ENCODE measurements around the gene CRYBG3.
"Not testable (repeated sequence)": the region's sequence is repeated elsewhere in the genome, so short reads cannot be mapped to it uniquely, and the experiment has no call there.

The CRYBG3 gene

DNA sequence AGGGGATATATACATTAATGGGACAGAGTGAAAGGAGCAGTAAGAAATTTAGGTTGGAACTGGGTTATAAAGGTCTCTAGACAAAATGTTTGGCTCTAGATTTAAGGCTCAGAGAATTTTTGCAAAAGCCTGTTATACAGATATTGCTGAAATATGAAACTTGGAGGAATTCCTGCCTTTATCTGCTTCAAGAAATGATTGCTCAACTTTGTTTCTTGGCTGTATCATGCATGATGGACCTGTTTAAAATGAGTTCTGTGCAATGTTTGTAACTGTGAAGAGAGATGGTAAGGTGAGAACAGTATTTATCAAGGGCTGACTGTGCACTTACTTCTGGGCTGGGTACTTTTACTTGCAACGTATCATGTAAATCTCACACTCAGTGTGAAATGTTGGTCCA lies 3.3 kb downstream of the CRYBG3 start:
- Mint-ChIP-seq H3K4me3 (no peak overlapping the region), H3K36me3 (no peaks in the 10 kb centered on the region), H3K27me3 (peaks cover 27% of the 10 kb centered on the region), H3K27ac (no peak overlapping the region), H3K4me1 (peaks cover 23% of the 10 kb centered on the region), H3K9me3 (no peaks in the 10 kb centered on the region)
- no peak for ATAC-seq

DNA sequence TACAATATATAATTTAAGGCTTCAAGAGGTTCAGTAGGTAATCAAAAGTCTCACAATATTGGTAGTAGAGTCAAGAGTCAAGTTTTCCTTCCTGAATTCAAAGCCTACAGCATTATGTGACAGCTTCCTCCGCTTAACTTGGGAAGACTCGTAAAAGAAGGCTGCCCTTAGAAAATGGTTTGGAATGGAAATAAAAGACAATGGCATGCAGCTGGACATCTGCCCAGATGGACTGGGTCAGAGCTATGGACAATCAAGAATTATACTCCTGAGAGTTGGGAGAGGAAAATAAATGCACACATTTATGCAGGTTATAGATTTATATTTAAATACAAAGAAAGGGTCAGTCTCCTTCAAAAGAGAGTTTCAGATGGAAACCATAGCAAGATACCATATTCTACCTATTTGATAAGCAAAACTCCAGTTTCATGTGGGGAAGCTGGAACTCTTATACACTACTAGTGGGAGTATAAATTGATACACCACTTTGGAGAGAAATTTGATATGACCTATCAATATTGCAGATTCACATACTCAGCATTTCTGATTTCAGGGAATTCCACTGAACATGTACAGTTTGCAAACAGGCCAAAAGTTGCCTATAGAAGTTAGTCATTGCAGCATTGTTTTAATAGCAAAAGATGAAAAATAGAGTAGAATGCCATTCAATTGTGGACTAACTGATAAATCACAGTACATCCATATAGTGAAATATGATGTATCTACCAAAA lies 6.1 kb downstream of the CRYBG3 start:
- ATAC-seq: no peak
- peaks cover 2% of the 10 kb centered on the region for H3K9me3 Mint-ChIP-seq
- H3K4me1 Mint-ChIP-seq: peaks cover 10% of the 10 kb centered on the region
- H3K27ac Mint-ChIP-seq: no peak overlapping the region
- peaks cover 7% of the 10 kb centered on the region for H3K27me3 Mint-ChIP-seq
- H3K4me3 Mint-ChIP-seq: no peak overlapping the region
- peaks cover 7% of the 10 kb centered on the region for H3K36me3 Mint-ChIP-seq

- no peak overlapping the region for H3K27ac Mint-ChIP-seq
- H3K4me1 Mint-ChIP-seq: no peaks in the 10 kb centered on the region
- peaks cover 9% of the 10 kb centered on the region for H3K36me3 Mint-ChIP-seq
These were observed 7.4 kb downstream of the CRYBG3 start for GRCh38 chr3:97829198-97829597.

DNA sequence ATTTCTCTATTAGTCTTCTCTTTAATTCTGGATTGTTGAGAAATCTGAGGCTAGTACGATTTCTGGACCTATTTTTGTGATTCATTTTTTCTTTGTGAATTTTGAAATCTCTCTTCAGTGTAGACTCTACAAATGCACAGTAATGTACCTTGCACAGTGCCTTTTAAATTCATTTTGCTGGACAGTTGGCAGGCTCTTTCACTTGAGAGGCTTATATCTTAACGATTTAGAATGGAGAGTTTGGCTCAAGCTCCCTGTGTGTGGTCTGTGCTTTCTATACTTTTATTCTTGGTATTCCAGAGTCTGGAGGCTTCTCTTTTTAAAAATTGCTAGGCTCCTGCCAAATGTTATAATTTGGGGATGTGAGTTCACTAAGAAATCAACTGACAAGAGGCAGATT lies 8.8 kb downstream of the CRYBG3 start:
- H3K27me3 Mint-ChIP-seq: no peaks in the 10 kb centered on the region
- peaks cover 9% of the 10 kb centered on the region for H3K36me3 Mint-ChIP-seq

More at GRCh38 chr3:97829198-97829597, 7.4 kb downstream of the CRYBG3 start:
- no peak overlapping the region for H3K4me3 Mint-ChIP-seq
- H3K27me3 Mint-ChIP-seq: no peaks in the 10 kb centered on the region
- peaks cover 6% of the 10 kb centered on the region for H3K9me3 Mint-ChIP-seq
- ATAC-seq: no peak

DNA sequence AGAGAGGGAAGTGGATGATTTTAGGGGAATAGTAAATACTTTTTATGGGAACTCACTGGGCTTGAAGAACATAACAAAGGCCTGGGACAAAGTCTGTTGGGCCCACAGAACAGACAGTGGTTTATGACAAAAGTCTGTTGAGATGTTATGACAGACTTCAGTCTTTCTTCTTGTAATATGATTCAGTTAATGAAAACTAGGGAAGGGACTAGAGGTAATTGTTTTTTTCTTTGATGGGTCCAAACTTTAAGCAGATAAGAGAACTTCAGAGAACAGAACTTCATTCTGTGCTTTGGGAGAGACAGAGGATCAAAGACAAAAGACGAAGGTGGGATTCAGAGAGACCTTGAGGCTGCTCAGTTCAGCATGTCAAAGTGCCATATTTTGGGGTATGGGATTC lies 9.3 kb downstream of the CRYBG3 start:
- H3K4me3 Mint-ChIP-seq: no peak overlapping the region
- no peak overlapping the region for H3K27ac Mint-ChIP-seq
- H3K9me3 Mint-ChIP-seq: peaks cover 6% of the 10 kb centered on the region
- H3K27me3 Mint-ChIP-seq: no peaks in the 10 kb centered on the region
- H3K4me1 Mint-ChIP-seq: no peaks in the 10 kb centered on the region
- no peak for ATAC-seq
- H3K36me3 Mint-ChIP-seq: peaks cover 9% of the 10 kb centered on the region

More for the DNA sequence above, 8.8 kb downstream of the CRYBG3 start:
- no peak for ATAC-seq
- Mint-ChIP-seq H3K4me3 (no peak overlapping the region), H3K27ac (no peak overlapping the region), H3K9me3 (peaks cover 6% of the 10 kb centered on the region), H3K4me1 (no peaks in the 10 kb centered on the region)

- H3K4me1 Mint-ChIP-seq, ATAC-seq, H3K36me3 Mint-ChIP-seq, H3K4me3 Mint-ChIP-seq, H3K27ac Mint-ChIP-seq, H3K9me3 Mint-ChIP-seq, H3K27me3 Mint-ChIP-seq: not testable (repeated sequence)
These were observed 11.4 kb downstream of the CRYBG3 start for GRCh38 chr3:97833184-97833583.

GRCh38 chr3:97835761-97836160 lies 13.9 kb downstream of the CRYBG3 start:
- peaks cover 9% of the 10 kb centered on the region for H3K36me3 Mint-ChIP-seq
- peaks cover 6% of the 10 kb centered on the region for H3K9me3 Mint-ChIP-seq
- no peak overlapping the region for H3K4me3 Mint-ChIP-seq
- no peaks in the 10 kb centered on the region for H3K27me3 Mint-ChIP-seq
- ATAC-seq: no peak
- H3K27ac Mint-ChIP-seq: no peak overlapping the region
- no peaks in the 10 kb centered on the region for H3K4me1 Mint-ChIP-seq

DNA sequence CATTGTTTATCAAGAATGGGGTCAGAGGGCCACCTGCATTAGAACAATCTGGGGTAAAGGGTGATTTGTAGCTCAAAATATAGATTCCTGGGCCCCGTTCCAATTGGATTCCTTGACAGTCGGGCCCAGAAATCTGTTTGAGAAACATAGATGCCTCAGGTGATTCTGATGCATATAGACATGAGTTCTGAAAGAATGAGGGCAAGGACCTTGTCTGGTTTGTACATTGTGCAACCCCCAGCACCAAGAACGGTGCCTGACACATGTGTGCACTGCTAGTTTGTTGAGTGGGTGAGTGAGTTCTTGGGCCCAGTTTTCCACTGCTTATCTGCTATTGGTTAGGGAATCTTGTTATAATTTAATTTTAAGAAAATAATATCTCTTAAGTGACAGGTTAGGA lies 16.6 kb downstream of the CRYBG3 start:
- Mint-ChIP-seq H3K4me3 (no peak overlapping the region), H3K36me3 (no peaks in the 10 kb centered on the region), H3K27me3 (no peaks in the 10 kb centered on the region), H3K27ac (no peak overlapping the region), H3K9me3 (no peaks in the 10 kb centered on the region), H3K4me1 (no peaks in the 10 kb centered on the region)
- no peak for ATAC-seq

DNA sequence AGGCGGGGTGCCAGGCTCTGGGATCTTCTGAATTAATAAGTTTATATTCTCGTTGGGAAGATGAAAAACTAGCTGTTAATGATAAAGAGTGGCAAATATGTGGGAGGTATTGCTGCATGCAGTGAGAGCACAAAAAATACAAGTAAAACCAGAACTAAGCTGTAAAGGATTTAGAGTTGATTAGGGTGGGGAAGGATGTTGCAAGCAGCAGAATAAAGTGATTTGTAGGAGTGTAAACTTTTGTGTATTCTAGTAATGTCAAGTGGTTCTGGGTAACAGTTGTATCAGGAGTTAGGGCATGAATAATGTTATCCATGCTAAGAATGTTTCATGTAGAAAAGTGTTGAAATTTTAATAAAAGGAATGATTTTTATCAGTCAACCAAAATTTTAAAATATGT lies 18.1 kb downstream of the CRYBG3 start:
- no peaks in the 10 kb centered on the region for H3K4me1 Mint-ChIP-seq
- no peaks in the 10 kb centered on the region for H3K9me3 Mint-ChIP-seq
- no peak overlapping the region for H3K4me3 Mint-ChIP-seq
- no peaks in the 10 kb centered on the region for H3K27me3 Mint-ChIP-seq
- H3K36me3 Mint-ChIP-seq: no peaks in the 10 kb centered on the region
- no peak overlapping the region for H3K27ac Mint-ChIP-seq
- no peak for ATAC-seq

DNA sequence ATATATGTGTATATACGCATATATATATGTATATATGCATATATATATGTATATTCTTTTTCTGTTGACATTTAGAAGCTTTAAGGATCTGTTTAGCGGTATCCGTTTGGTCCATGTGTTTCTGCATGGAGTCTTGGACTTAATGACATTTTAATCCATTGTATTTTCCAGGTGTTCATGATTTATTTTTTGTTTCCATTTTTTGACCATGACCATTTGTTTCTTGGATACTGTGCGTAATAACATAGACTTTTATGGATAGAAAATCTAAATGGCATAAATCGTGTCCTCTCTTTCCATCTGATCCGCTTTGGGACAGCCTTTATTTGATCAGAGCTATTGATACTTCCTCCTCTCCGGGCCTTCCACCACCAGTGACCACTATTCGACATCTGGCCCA lies 19.5 kb downstream of the CRYBG3 start:
- Mint-ChIP-seq H3K9me3 (no peaks in the 10 kb centered on the region), H3K27ac (no peak overlapping the region)
- no peak for ATAC-seq

GRCh38 chr3:97841956-97842355 lies 20.1 kb downstream of the CRYBG3 start:
- no peak overlapping the region for H3K4me3 Mint-ChIP-seq
- ATAC-seq: no peak
- no peaks in the 10 kb centered on the region for H3K9me3 Mint-ChIP-seq
- H3K36me3 Mint-ChIP-seq: no peaks in the 10 kb centered on the region
- H3K4me1 Mint-ChIP-seq: no peaks in the 10 kb centered on the region
- no peaks in the 10 kb centered on the region for H3K27me3 Mint-ChIP-seq
- H3K27ac Mint-ChIP-seq: no peak overlapping the region

More for the DNA sequence above, 19.5 kb downstream of the CRYBG3 start:
- Mint-ChIP-seq H3K36me3 (no peaks in the 10 kb centered on the region), H3K4me1 (no peaks in the 10 kb centered on the region), H3K27me3 (no peaks in the 10 kb centered on the region), H3K4me3 (no peak overlapping the region)

DNA sequence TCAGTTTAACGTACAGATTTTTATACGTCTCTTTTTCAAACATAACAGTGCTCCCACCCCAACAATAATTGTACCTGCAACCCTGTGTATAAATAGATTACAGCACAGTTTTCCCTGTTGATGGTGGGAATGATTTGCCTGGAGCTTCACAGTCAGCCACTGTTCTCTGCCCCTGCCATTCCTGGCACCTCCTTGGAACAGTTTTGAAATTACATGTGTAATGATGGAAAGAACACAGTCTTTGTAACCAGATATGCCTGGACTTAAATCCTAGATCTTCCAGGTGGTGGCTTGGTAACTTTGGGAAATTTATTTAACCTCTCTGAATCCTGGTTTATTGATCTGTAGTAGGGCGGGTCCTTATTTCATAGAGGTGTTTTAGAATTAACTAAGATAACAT lies 27.0 kb downstream of the CRYBG3 start:
- H3K36me3 Mint-ChIP-seq: no peaks in the 10 kb centered on the region
- no peak overlapping the region for H3K27ac Mint-ChIP-seq
- ATAC-seq: no peak
- no peaks in the 10 kb centered on the region for H3K4me1 Mint-ChIP-seq
- peaks cover 2% of the 10 kb centered on the region for H3K9me3 Mint-ChIP-seq
- H3K27me3 Mint-ChIP-seq: no peaks in the 10 kb centered on the region
- no peak overlapping the region for H3K4me3 Mint-ChIP-seq

DNA sequence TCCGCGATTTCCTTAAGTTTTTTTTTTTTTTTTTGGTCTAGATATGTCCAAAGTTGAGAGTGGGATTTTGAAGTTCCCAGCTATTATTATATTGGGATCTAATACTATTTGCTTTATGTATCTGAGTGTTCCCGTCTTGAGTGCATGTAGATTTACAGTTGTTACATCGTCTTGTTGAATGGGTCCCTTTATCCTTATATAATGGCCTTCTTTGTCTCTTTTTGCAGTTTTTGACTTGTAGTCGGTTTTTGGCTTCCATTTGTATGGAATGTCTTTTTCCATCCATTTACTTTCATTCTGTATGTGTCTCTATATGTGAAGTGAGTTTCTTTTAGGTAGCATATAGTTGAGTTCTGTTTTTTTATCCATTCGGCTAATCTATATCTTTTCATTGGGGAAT lies 35.6 kb downstream of the CRYBG3 start:
- ATAC-seq: no peak
- no peak overlapping the region for H3K4me3 Mint-ChIP-seq
- no peaks in the 10 kb centered on the region for H3K36me3 Mint-ChIP-seq
- no peaks in the 10 kb centered on the region for H3K27me3 Mint-ChIP-seq
- H3K9me3 Mint-ChIP-seq: peaks cover 11% of the 10 kb centered on the region
- no peak overlapping the region for H3K27ac Mint-ChIP-seq
- H3K4me1 Mint-ChIP-seq: no peaks in the 10 kb centered on the region

- peaks cover 3% of the 10 kb centered on the region for H3K9me3 Mint-ChIP-seq
- no peak overlapping the region for H3K4me3 Mint-ChIP-seq
- no peak for ATAC-seq
- H3K36me3 Mint-ChIP-seq: no peaks in the 10 kb centered on the region
- no peaks in the 10 kb centered on the region for H3K4me1 Mint-ChIP-seq
- no peaks in the 10 kb centered on the region for H3K27me3 Mint-ChIP-seq
- no peak overlapping the region for H3K27ac Mint-ChIP-seq
These were observed 38.6 kb downstream of the CRYBG3 start for GRCh38 chr3:97860364-97860763.

DNA sequence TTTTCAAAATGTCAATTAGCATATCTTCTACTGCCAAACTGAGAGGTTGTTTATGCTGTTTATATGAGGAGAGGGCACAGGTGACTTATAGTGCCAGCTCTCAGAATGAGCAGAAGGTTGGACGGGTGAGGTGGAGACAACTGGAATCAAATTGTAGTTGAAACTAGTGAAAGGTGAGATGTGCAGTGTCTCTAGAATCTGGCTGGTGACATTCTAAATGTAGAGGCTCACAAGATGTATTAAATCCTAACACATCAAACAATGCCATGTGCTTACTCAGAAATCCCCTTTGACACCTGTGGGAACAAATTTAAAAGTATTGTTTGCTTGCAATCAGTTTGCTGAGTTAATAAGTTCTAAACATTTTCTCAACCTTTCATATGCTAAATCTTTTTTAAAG lies 40.8 kb downstream of the CRYBG3 start:
- no peak for ATAC-seq
- Mint-ChIP-seq H3K36me3 (no peaks in the 10 kb centered on the region), H3K4me3 (no peak overlapping the region), H3K27me3 (no peaks in the 10 kb centered on the region), H3K27ac (no peak overlapping the region), H3K9me3 (no peaks in the 10 kb centered on the region), H3K4me1 (no peaks in the 10 kb centered on the region)

GRCh38 chr3:97863031-97863430 lies 41.2 kb downstream of the CRYBG3 start:
- no peak for ATAC-seq
- Mint-ChIP-seq H3K27me3 (no peaks in the 10 kb centered on the region), H3K36me3 (no peaks in the 10 kb centered on the region), H3K4me1 (no peaks in the 10 kb centered on the region), H3K27ac (no peak overlapping the region), H3K4me3 (no peak overlapping the region), H3K9me3 (no peaks in the 10 kb centered on the region)

All from stimulated activated memory B cell treated with anti-CD40 and anti-IgM and Interleukin-4, amounts not matched to agents 10 μg/mL and 1 μg/mL and 100 μg/mL, for 72 hours (primary cell).